Right ventricle myocardium inferior (tissue), 1 donor: ENCODE measurements around the gene FILIP1L. TPM values are rescaled to one million over a fixed set of nuclear protein-coding genes. Genes with fewer than 3 reads are reported as not detected.

Experiments
- ATAC-seq: fragments of 200-7000 bp; cut with Tn5 transposase; one replicate; pipeline ENCODE4 v1.9.1; 2020; ENCODE audit warnings: mild to moderate bottlenecking, moderate library complexity
- DNase-seq: peaks from one replicate; pipeline ENCODE4 v3.0.0; 2021; ENCODE audit errors: missing footprints
- intact Hi-C: fragments of 100-400 bp; cut with DNase I; formaldehyde crosslinking; loops from one replicate; pipeline ENCODE4 v1.11.0; 2022
- total RNA-seq: library from RNA; stranded (reverse); fragmentation: NEBNext Ultra II Directional; extraction: Animal tissue kit (Norgen Biotek cat#: 25700); gene quantifications from one replicate; pipeline ENCODE4 v1.2.1, GENCODE V29; 2021
- donor health status: DM: no; HTN: yes; CAD: no; lungs with severe emphysema.

FILIP1L gene
- total RNA-seq, 1 donor from 2014 or later, result 41.3 TPM

DNA sequence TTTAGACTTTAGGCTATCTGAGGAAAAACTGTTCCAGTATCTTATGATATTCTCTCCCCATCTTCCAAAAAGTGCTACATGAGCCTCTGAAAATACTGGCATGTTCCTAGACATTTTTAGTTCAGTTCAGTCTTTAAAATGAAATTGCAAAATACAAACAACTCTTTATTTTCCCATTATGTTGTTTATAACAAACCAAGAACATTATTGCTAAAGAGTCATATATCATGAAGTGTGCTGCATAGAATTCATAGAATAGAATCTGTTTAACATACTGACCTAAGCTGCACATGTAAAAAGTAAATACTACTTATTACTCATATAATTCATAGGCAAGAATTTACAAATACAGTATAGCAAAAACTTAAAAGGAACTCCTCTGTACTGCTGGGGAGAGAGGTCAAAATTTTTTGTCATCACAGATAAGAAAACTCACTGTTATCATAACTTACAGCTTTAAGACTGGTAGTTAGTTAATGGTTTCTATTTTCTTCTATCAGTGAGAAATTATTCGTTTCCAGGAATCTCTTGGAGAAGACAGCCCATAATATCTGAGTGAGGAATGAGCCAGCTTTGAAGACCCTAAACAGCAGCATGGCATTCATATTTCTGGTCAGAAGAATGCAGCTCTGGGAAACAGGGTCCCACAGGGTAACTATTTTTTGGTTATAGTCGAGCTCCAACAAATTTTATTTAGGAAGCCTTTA lies 32.2 kb downstream of the FILIP1L start:
- no peak for ATAC-seq
- intact Hi-C loops, result no loop called here

GRCh38 chr3:100081311-100081710 lies 33.0 kb downstream of the FILIP1L start:
- DNase-seq (no peak), ATAC-seq (no peak)
- intact Hi-C loops, result no loop called here

More for the DNA sequence above, 32.2 kb downstream of the FILIP1L start:
- DNase-seq, result no peak

GRCh38 chr3:100080573-100080972 lies 33.7 kb downstream of the FILIP1L start:
- no peak for ATAC-seq
- DNase-seq, result no peak
- intact Hi-C loops, result no loop called here

- ATAC-seq, result no peak
Measured at GRCh38 chr3:100079328-100079727, 35.0 kb downstream of the FILIP1L start.

GRCh38 chr3:100076731-100077529 lies 37.4 kb downstream of the FILIP1L start:
- intact Hi-C loops, result no loop called here
- ATAC-seq, result peak; percentile 74

More at GRCh38 chr3:100079328-100079727, 35.0 kb downstream of the FILIP1L start:
- DNase-seq, result no peak
- intact Hi-C loops, result no loop called here

DNA sequence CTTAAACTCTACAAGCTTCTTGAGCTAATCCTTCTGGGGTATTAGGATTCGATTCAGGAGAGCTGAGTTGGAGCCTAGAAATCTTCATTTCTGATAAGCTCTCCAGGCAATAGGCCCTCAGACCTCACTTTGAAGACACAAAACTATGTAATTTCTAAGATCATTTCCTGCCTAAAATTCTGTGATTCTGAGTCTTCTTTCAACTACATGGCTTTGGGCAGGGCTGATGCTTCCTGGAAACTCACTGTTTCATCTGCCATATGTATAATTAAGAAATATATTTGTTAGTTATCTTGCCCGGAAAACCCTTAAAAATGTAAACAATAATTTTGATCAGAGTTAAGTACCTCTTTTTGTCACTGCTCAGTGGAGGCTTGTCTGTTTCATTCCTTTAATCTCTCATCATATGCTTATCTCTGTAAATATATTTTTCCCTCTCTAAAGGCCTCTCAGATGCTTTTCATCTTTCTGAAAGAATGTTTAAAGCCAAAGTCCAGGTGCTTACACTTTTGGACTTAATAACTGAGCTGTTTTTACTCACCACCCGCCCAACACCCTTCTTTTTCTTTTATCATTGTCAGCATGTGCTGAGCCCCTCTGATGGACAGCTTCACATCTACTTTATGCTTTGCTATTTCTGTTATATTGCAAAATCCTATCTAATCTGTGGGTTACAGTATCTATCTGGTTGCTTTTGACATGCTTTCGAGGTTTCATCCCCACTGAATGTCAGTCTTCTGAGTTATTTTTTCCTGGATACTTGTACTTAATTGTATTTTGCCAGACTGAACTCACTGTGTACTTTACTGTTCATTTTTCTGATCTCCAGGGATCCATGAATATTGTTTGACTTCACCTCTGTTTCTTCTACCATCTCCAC lies 38.2 kb downstream of the FILIP1L start:
- ATAC-seq (no peak), DNase-seq (no peak)
- intact Hi-C loops, result no loop called here

More at GRCh38 chr3:100076731-100077529, 37.4 kb downstream of the FILIP1L start:
- DNase-seq, result no peak

GRCh38 chr3:100075196-100075595 lies 39.1 kb downstream of the FILIP1L start:
- intact Hi-C loops, result no loop called here
- ATAC-seq (no peak), DNase-seq (no peak)

GRCh38 chr3:100073714-100074307 lies 40.5 kb downstream of the FILIP1L start:
- intact Hi-C loops, result no loop called here
- peak; percentile 43 for ATAC-seq
- peak; percentile 61 for DNase-seq

- intact Hi-C loops, result no loop called here
- ATAC-seq (no peak), DNase-seq (no peak)
Measured at GRCh38 chr3:100073049-100073713, 41.1 kb downstream of the FILIP1L start.

DNA sequence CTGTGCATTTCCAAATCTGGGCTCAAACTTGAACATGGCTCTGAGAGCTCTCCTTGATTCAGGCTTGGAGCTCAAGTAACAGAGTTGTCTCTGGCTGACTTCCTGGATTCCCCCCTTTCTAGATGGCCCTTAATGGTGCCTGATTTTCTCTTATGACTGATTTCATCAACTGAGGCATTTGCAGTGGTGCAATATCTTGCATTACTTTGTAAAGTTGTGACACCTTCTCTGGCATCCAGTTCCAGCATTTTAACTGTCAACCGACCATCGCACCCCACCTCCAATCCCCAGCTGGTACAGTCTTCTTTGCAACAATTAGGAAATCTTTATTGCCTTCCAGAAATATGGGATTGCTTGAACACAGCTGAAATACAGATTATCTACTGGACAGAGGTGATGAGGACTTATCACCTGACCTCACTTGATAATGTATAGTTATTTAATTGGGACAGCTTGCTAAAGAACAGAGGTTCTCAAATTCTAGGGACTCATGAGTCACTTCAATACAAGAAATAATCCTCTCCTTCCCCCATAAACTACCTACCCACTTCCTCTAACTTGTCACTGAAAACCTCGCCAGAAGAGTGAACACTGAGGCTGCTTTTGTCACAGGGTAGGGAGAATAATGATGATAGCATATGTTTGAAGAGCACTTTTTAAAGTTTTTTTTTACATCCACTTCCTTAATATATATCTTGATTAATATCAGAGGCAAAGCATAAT lies 41.8 kb downstream of the FILIP1L start:
- DNase-seq (no peak), ATAC-seq (no peak)
- intact Hi-C loops, result no loop called here

- intact Hi-C loops, result loop anchor here (5.0 kb wide), 1 partner anchor 227 kb away; no protein-coding TSS in a partner anchor
- DNase-seq (no peak), ATAC-seq (no peak)
Measured at GRCh38 chr3:100069472-100069871, 44.8 kb downstream of the FILIP1L start.

GRCh38 chr3:100068826-100069225 lies 45.5 kb downstream of the FILIP1L start:
- intact Hi-C loops, result loop anchor here (1.0 to 5.0 kb wide), 2 partner anchors 185 to 227 kb away; no protein-coding TSS in a partner anchor

GRCh38 chr3:100067589-100067988 lies 46.7 kb downstream of the FILIP1L start:
- ATAC-seq, result peak; percentile 30

More at GRCh38 chr3:100068826-100069225, 45.5 kb downstream of the FILIP1L start:
- ATAC-seq (peak; percentile 88), DNase-seq (peak; percentile 81)

DNA sequence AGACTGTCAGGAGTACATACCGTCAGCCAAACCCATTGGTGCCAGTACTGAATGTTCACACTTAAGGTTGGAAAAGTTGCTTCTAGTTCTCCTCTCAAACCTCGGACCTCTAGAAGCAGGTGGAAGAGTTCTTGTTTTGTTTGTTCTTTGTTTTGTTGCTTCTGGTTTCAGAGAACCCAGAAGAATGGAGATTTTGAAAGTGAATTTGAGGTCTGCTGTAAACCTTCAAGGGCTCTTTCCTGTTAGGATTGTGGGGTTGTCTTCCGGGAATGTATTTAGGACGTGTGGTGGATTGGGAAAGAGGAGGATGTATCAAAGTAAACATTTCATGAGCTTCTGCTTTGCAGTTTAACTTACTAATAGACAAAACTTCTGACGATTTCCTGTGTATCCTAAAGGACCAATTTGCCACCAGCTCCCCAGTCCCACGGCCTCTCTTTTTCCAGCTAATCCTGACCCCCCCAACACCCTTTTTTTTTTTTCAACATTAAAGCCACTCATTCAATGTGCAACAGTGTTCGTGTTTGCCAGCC lies 50.3 kb downstream of the FILIP1L start:
- DNase-seq (no peak), ATAC-seq (no peak)
- intact Hi-C loops, result no loop called here

More at GRCh38 chr3:100067589-100067988, 46.7 kb downstream of the FILIP1L start:
- DNase-seq, result no peak
- intact Hi-C loops, result loop anchor here (5.0 kb wide), 1 partner anchor 225 kb away; no protein-coding TSS in a partner anchor

- intact Hi-C loops, result no loop called here
- ATAC-seq (no peak), DNase-seq (no peak)
Measured at GRCh38 chr3:100062665-100063064, 51.6 kb downstream of the FILIP1L start.

GRCh38 chr3:100060685-100061484 lies 53.4 kb downstream of the FILIP1L start:
- DNase-seq, result no peak
- intact Hi-C loops, result no loop called here
- peak; percentile 20 for ATAC-seq
